GM21576 (cell line): Measurements from ENCODE around the gene SDC3.

ENCODE experiments used
- ATAC-seq: cut with Tn5 transposase; IDR thresholded peaks from one replicate; pipeline ENCODE4 v1.9.1; 2021; ENCODE audit warnings: mild to moderate bottlenecking, moderate library complexity; ENCODE audit not compliant: unreplicated experiment

The SDC3 gene

GRCh38 chr1:30929135-30929889 lies 20.8 kb upstream of the SDC3 start:
- no peak for ATAC-seq

GRCh38 chr1:30928789-30929134 lies 20.2 kb upstream of the SDC3 start:
- no peak for ATAC-seq

GRCh38 chr1:30928171-30928570 lies 19.6 kb upstream of the SDC3 start:
- no peak for ATAC-seq

GRCh38 chr1:30927448-30927847 lies 18.9 kb upstream of the SDC3 start:
- no peak for ATAC-seq

- no peak for ATAC-seq
Measured at GRCh38 chr1:30923597-30923996, 15.0 kb upstream of the SDC3 start.

- ATAC-seq: no peak
Measured at GRCh38 chr1:30920827-30921226, 12.3 kb upstream of the SDC3 start.

- ATAC-seq: no peak
Measured at GRCh38 chr1:30919025-30919881, 10.7 kb upstream of the SDC3 start.

- ATAC-seq: no peak
Measured at GRCh38 chr1:30916296-30916695, 7.7 kb upstream of the SDC3 start.

- ATAC-seq: no peak
Measured at GRCh38 chr1:30915491-30916230, 7.1 kb upstream of the SDC3 start.

GRCh38 chr1:30914931-30915330 lies 6.4 kb upstream of the SDC3 start:
- ATAC-seq: no peak

- ATAC-seq: no peak
Measured at GRCh38 chr1:30914587-30914922, 6.0 kb upstream of the SDC3 start.

- ATAC-seq: no peak
Measured at GRCh38 chr1:30912913-30913652, 4.5 kb upstream of the SDC3 start.

- no peak for ATAC-seq
Measured at GRCh38 chr1:30912224-30912623, 3.7 kb upstream of the SDC3 start.

- no peak for ATAC-seq
Measured at GRCh38 chr1:30911059-30911954, 2.7 kb upstream of the SDC3 start.

GRCh38 chr1:30909365-30910068 lies 959 bp upstream of the SDC3 start:
- no peak for ATAC-seq

GRCh38 chr1:30908316-30908695 lies 252 bp downstream of the SDC3 start:
- no peak for ATAC-seq

GRCh38 chr1:30907481-30908315 lies 860 bp downstream of the SDC3 start:
- no peak for ATAC-seq

GRCh38 chr1:30906631-30907441 lies 1.7 kb downstream of the SDC3 start:
- no peak for ATAC-seq
